SJSA1 (cell line): ENCODE results near the gene ZNF747. TPM values are rescaled to one million over a fixed set of nuclear protein-coding genes. Genes with fewer than 3 reads are reported as not detected.

Experiments used
- DNase-seq, 2 experiments: peaks; one replicate each; pipeline ENCODE4 v3.0.0-alpha.2; 2015 to 2020; ENCODE audit warnings: low spot score in 2 of 2, low read depth in 1 of 2
- H3K27ac ChIP-seq: fragments of 250-450 bp; sonication (Bioruptor Pico); 2 replicates; pipeline ENCODE4 v1.5.1; 2020; ENCODE audit warnings: mild to moderate bottlenecking, moderate library complexity
- H3K27me3 ChIP-seq: fragments of 250-450 bp; sonication (Bioruptor Pico); replicated peaks from 2 replicates; pipeline ENCODE4 v1.5.1; 2020; ENCODE audit warnings: mild to moderate bottlenecking, moderate library complexity
- H3K36me3 ChIP-seq: fragments of 250-450 bp; sonication (Bioruptor Pico); 2 replicates; pipeline ENCODE4 v1.5.1; 2020; ENCODE audit warnings: mild to moderate bottlenecking
- H3K4me1 ChIP-seq: fragments of 250-450 bp; sonication (Bioruptor Pico); replicated peaks from 2 replicates; pipeline ENCODE4 v1.6.1; 2021; ENCODE audit warnings: mild to moderate bottlenecking
- H3K4me3 ChIP-seq: fragments of 250-450 bp; sonication (Bioruptor Pico); 2 replicates; pipeline ENCODE4 v1.5.1; 2020; ENCODE audit warnings: mild to moderate bottlenecking
- H3K9me3 ChIP-seq: fragments of 250-450 bp; sonication (Bioruptor Pico); replicated peaks from 2 replicates; pipeline ENCODE4 v1.5.1; 2020; ENCODE audit warnings: mild to moderate bottlenecking
- total RNA-seq: library from RNA; depleted of rRNA; stranded (reverse); fragments of >200 nt; shearing (Covaris generic); gene quantifications from 2 replicates; pipeline ENCODE4 v1.2.3, GENCODE V29; 2014; rRNA removed

ZNF747 gene
- total RNA-seq, 1 experiment from 2014 or later, result 5.1 TPM

GRCh38 chr16:30493941-30494488 lies 40.6 kb downstream of the ZNF747 start:
- H3K27ac ChIP-seq, result no peak overlapping the region
- H3K9me3 ChIP-seq, result no peaks in the 10 kb centered on the region
- peaks cover 11% of the 10 kb centered on the region for H3K4me1 ChIP-seq
- no peaks in the 10 kb centered on the region for H3K36me3 ChIP-seq
- no peaks in the 10 kb centered on the region for H3K27me3 ChIP-seq
- H3K4me3 ChIP-seq, result no peak overlapping the region
- no peak for DNase-seq

GRCh38 chr16:30491744-30492308 lies 42.8 kb downstream of the ZNF747 start:
- no peaks in the 10 kb centered on the region for H3K27me3 ChIP-seq
- peak; percentile 77 to 80 for DNase-seq
- H3K27ac ChIP-seq, result no peak overlapping the region
- peaks cover 8% of the 10 kb centered on the region for H3K4me1 ChIP-seq
- H3K9me3 ChIP-seq, result no peaks in the 10 kb centered on the region
- no peaks in the 10 kb centered on the region for H3K36me3 ChIP-seq
- H3K4me3 ChIP-seq, result no peak overlapping the region

GRCh38 chr16:30491229-30491628 lies 43.4 kb downstream of the ZNF747 start:
- no peaks in the 10 kb centered on the region for H3K9me3 ChIP-seq
- no peak overlapping the region for H3K4me3 ChIP-seq
- DNase-seq, result no peak
- peaks cover 8% of the 10 kb centered on the region for H3K4me1 ChIP-seq
- no peaks in the 10 kb centered on the region for H3K36me3 ChIP-seq
- no peak overlapping the region for H3K27ac ChIP-seq
- no peaks in the 10 kb centered on the region for H3K27me3 ChIP-seq

GRCh38 chr16:30490210-30490609 lies 44.4 kb downstream of the ZNF747 start:
- H3K4me3 ChIP-seq, result no peak overlapping the region
- no peak overlapping the region for H3K27ac ChIP-seq
- H3K9me3 ChIP-seq, result no peaks in the 10 kb centered on the region
- H3K4me1 ChIP-seq, result peaks cover 8% of the 10 kb centered on the region
- H3K36me3 ChIP-seq, result no peaks in the 10 kb centered on the region
- DNase-seq, result no peak
- H3K27me3 ChIP-seq, result no peaks in the 10 kb centered on the region

- no peak for DNase-seq
- no peaks in the 10 kb centered on the region for H3K9me3 ChIP-seq
- H3K27ac ChIP-seq, result no peak overlapping the region
- H3K36me3 ChIP-seq, result no peaks in the 10 kb centered on the region
- H3K27me3 ChIP-seq, result no peaks in the 10 kb centered on the region
- no peak overlapping the region for H3K4me3 ChIP-seq
- peaks cover 8% of the 10 kb centered on the region for H3K4me1 ChIP-seq
Measured at GRCh38 chr16:30488764-30489605, 45.7 kb downstream of the ZNF747 start.

- DNase-seq, result no peak
- no peak overlapping the region for H3K4me3 ChIP-seq
- H3K27ac ChIP-seq, result no peak overlapping the region
- no peaks in the 10 kb centered on the region for H3K36me3 ChIP-seq
- H3K9me3 ChIP-seq, result no peaks in the 10 kb centered on the region
- no peaks in the 10 kb centered on the region for H3K27me3 ChIP-seq
- no peaks in the 10 kb centered on the region for H3K4me1 ChIP-seq
Measured at GRCh38 chr16:30485818-30486436, 48.7 kb downstream of the ZNF747 start.

- H3K27ac ChIP-seq, result no peak overlapping the region
- DNase-seq, result no peak
- no peaks in the 10 kb centered on the region for H3K27me3 ChIP-seq
- no peaks in the 10 kb centered on the region for H3K4me1 ChIP-seq
- no peaks in the 10 kb centered on the region for H3K36me3 ChIP-seq
- no peak overlapping the region for H3K4me3 ChIP-seq
- H3K9me3 ChIP-seq, result no peaks in the 10 kb centered on the region
Measured at GRCh38 chr16:30484887-30485286, 49.8 kb downstream of the ZNF747 start.

GRCh38 chr16:30482366-30482765 lies 52.3 kb downstream of the ZNF747 start:
- no peaks in the 10 kb centered on the region for H3K4me1 ChIP-seq
- H3K9me3 ChIP-seq, result no peaks in the 10 kb centered on the region
- no peak overlapping the region for H3K27ac ChIP-seq
- no peak overlapping the region for H3K4me3 ChIP-seq
- DNase-seq, result no peak
- no peaks in the 10 kb centered on the region for H3K27me3 ChIP-seq
- no peaks in the 10 kb centered on the region for H3K36me3 ChIP-seq

GRCh38 chr16:30481381-30481780 lies 53.3 kb downstream of the ZNF747 start:
- Histone ChIP-seq H3K4me3 (no peak overlapping the region), H3K36me3 (no peaks in the 10 kb centered on the region), H3K27me3 (no peaks in the 10 kb centered on the region; the same call in 1 of the 2 replicates), H3K27ac (no peak overlapping the region), H3K4me1 (no peaks in the 10 kb centered on the region), H3K9me3 (no peaks in the 10 kb centered on the region)
- DNase-seq, result no peak

Other genes with a start within 250 kb of the ZNF747 start
- 55.8 and 60.7 TPM in 2 replicates for gene CD2BP2, start 179.6 kb downstream of the ZNF747 start, total RNA-seq
- 25.8 and 42.5 TPM in 2 replicates for gene TBC1D10B, start 164.4 kb downstream of the ZNF747 start, total RNA-seq
- not detected in 2 replicates for gene MYL11, start 160.1 kb downstream of the ZNF747 start, total RNA-seq
- not detected in 2 replicates for gene SEPTIN1, start 152.3 kb downstream of the ZNF747 start, total RNA-seq
- gene ZNF48, start 139.4 kb downstream of the ZNF747 start, total RNA-seq, result 9.6 and 17.3 TPM in 2 replicates
- 27.0 and 51.8 TPM in 2 replicates for gene ZNF771, start 127.3 kb downstream of the ZNF747 start, total RNA-seq
- 10.5 and 31.6 TPM in 2 replicates for gene DCTPP1, start 104.8 kb downstream of the ZNF747 start, total RNA-seq
- gene SEPHS2, start 89.0 kb downstream of the ZNF747 start, total RNA-seq, result 4.3 and 8.2 TPM in 2 replicates
- not detected in 2 replicates for gene ITGAL, start 62.1 kb downstream of the ZNF747 start, total RNA-seq
- 35.6 and 41.1 TPM in 2 replicates for gene ZNF768, start 8.3 kb downstream of the ZNF747 start, total RNA-seq
- gene ZNF764, start 23.5 kb upstream of the ZNF747 start, total RNA-seq, result 5.8 and 8.1 TPM in 2 replicates
- 6.4 and 7.3 TPM in 2 replicates for gene ZNF688, start 36.9 kb upstream of the ZNF747 start, total RNA-seq
- 4.6 and 6.8 TPM in 2 replicates for gene ZNF785, start 50.8 kb upstream of the ZNF747 start, total RNA-seq
- 8.1 and 9.8 TPM in 2 replicates for gene ZNF689, start 75.5 kb upstream of the ZNF747 start, total RNA-seq
- gene PRR14, start 116.1 kb upstream of the ZNF747 start, total RNA-seq, result 6.1 and 8.2 TPM in 2 replicates
- 7.6 and 13.6 TPM in 2 replicates for gene FBRS, start 123.6 kb upstream of the ZNF747 start, total RNA-seq
- gene SRCAP, start 164.3 kb upstream of the ZNF747 start, total RNA-seq, result 9.4 and 14.3 TPM in 2 replicates
- gene PHKG2, start 213.6 kb upstream of the ZNF747 start, total RNA-seq, result 35.3 and 39.0 TPM in 2 replicates
- 1.1 and 9.5 TPM in 2 replicates for gene CFAP119, start 227.2 kb upstream of the ZNF747 start, total RNA-seq
- 70.7 and 103 TPM in 2 replicates for gene RNF40, start 227.5 kb upstream of the ZNF747 start, total RNA-seq